HepG2 (cell line): ENCODE results near the gene CNPY4. TPM values are rescaled to one million over a fixed set of nuclear protein-coding genes. Genes with fewer than 3 reads are reported as not detected.

Experiments used
- AHR ChIP-seq: IDR thresholded peaks from 2 replicates; pipeline ENCODE4 v1.6.1; 2018; ENCODE audit warnings: missing genetic modification reagents, missing compliant biosample characterization
- ETV5 ChIP-seq: IDR thresholded peaks from 2 replicates; pipeline ENCODE4 v1.6.1; 2018; ENCODE audit warnings: missing biosample characterization, missing genetic modification reagents, inconsistent platforms, borderline replicate concordance
- HOXA5 ChIP-seq: sonication (generic); formaldehyde crosslinking; IDR thresholded peaks from 2 replicates; pipeline ENCODE4 v1.4.0; 2020; ENCODE audit warnings: missing genetic modification reagents
- KLF16 ChIP-seq, 2 experiments: sonication (generic) in 1 of 2; formaldehyde crosslinking in 1 of 2; IDR thresholded peaks; 2 replicates each; pipeline versions ENCODE4 v1.6.1 to v1.8.0; 2016 to 2023; ENCODE audit warnings: missing genetic modification reagents in 2 of 2, missing compliant biosample characterization in 1 of 2
- MEF2D ChIP-seq: sonication (generic); formaldehyde crosslinking; IDR thresholded peaks from 2 replicates; pipeline ENCODE4 v1.5.1; 2020; ENCODE audit warnings: mild to moderate bottlenecking, missing genetic modification reagents
- MLXIP ChIP-seq: sonication (generic); formaldehyde crosslinking; IDR thresholded peaks from 2 replicates; pipeline ENCODE4 v1.9.0; 2021; ENCODE audit warnings: missing genetic modification reagents, borderline replicate concordance
- PRDM10 ChIP-seq: sonication (generic); formaldehyde crosslinking; IDR thresholded peaks from 2 replicates; pipeline ENCODE4 v1.4.0; 2020; ENCODE audit warnings: low read depth, missing genetic modification reagents
- SNAI1 ChIP-seq: sonication (generic); formaldehyde crosslinking; IDR thresholded peaks from 2 replicates; pipeline ENCODE4 v1.5.0; 2020; ENCODE audit warnings: mild to moderate bottlenecking, missing genetic modification reagents, borderline replicate concordance
- ZBTB1 ChIP-seq: sonication (generic); formaldehyde crosslinking; IDR thresholded peaks from 2 replicates; pipeline ENCODE4 v1.4.0; 2020; ENCODE audit warnings: missing genetic modification reagents, borderline replicate concordance
- ZBTB2 ChIP-seq: sonication (generic); formaldehyde crosslinking; IDR thresholded peaks from 2 replicates; pipeline ENCODE4 v1.8.0; 2022; ENCODE audit warnings: low read depth, missing genetic modification reagents
- ZMYM4 ChIP-seq: sonication (generic); formaldehyde crosslinking; IDR thresholded peaks from 2 replicates; pipeline ENCODE4 v1.8.1; 2023; ENCODE audit warnings: mild to moderate bottlenecking, missing genetic modification reagents
- ZNF160 ChIP-seq: sonication (generic); formaldehyde crosslinking; IDR thresholded peaks from 2 replicates; pipeline ENCODE4 v1.8.0; 2022; ENCODE audit warnings: mild to moderate bottlenecking, inconsistent platforms, missing genetic modification reagents
- ZNF451 ChIP-seq: sonication (generic); formaldehyde crosslinking; IDR thresholded peaks from 2 replicates; pipeline ENCODE4 v1.5.0; 2020; ENCODE audit warnings: mild to moderate bottlenecking, missing genetic modification reagents
- ZNF546 ChIP-seq: sonication (generic); formaldehyde crosslinking; conservative IDR thresholded peaks from 2 replicates; pipeline ENCODE4 v1.8.1; 2023; ENCODE audit warnings: mild to moderate bottlenecking, missing genetic modification reagents
- ZNF746 ChIP-seq: sonication (generic); formaldehyde crosslinking; IDR thresholded peaks from 2 replicates; pipeline ENCODE4 v1.8.0; 2022; ENCODE audit warnings: mild to moderate bottlenecking, missing genetic modification reagents
- ZNF891 ChIP-seq: sonication (generic); formaldehyde crosslinking; IDR thresholded peaks from 2 replicates; pipeline ENCODE4 v1.5.0; 2020; ENCODE audit warnings: mild to moderate bottlenecking, missing genetic modification reagents
- ZXDC ChIP-seq: sonication (generic); formaldehyde crosslinking; IDR thresholded peaks from 2 replicates; pipeline ENCODE4 v1.5.0; 2020; ENCODE audit warnings: mild to moderate bottlenecking, missing genetic modification reagents
- polyA plus RNA-seq, 8 experiments: library from polyadenylated mRNA; depleted of rRNA in 3 of 8; stranded (reverse) in 7 of 8; unstranded in 1 of 8; fragments of >200 nt; fragmentation: Illumina TruSeq in 4 of 8; extraction: Trizol in 4 of 8; gene quantifications; 2 replicates each; pipeline versions ENCODE4 v1.2.1 to v1.2.3, GENCODE V29; 2011 to 2016; ENCODE audit warnings: low read depth in 4 of 8, missing spikeins in 1 of 8, mixed read lengths in 1 of 8; ENCODE audit not compliant: insufficient read depth in 1 of 8
- total RNA-seq, 5 experiments: library from RNA; depleted of rRNA; stranded (reverse); fragments of >200 nt; fragmentation: Illumina TruSeq; extraction: Trizol; gene quantifications; 2 replicates each; pipeline ENCODE4 v1.2.3, GENCODE V29; 2016; ENCODE audit warnings: low read depth in 1 of 5

CNPY4 gene
- total and polyA plus RNA-seq, 2 of the 13 experiments (the other 11 are each of a cell fraction or from before 2014, with no cell fraction given): 6.2 to 12.7 TPM

- TF ChIP-seq ZXDC (CRISPR knock-in tag) (no peak), ZBTB2 (CRISPR knock-in tag) (peak; percentile 61), KLF16 (CRISPR knock-in tag; IDR thresholded peaks at IDR 0.05) (peak in 1 of 2 experiments; percentile 51; a peak in 1 of 4 replicates), SNAI1 (CRISPR knock-in tag) (no peak), AHR (CRISPR knock-in tag) (0 out of 2 replicates have a peak, but pooled peaks have one; percentile 20), ZNF546 (CRISPR knock-in tag) (peak; percentile 66; the same call in 1 of the 2 replicates), ZBTB1 (CRISPR knock-in tag) (no peak), ZNF891 (CRISPR knock-in tag) (no peak), ETV5 (CRISPR knock-in tag) (peak; percentile 94), ZNF160 (CRISPR knock-in tag) (no peak), ZNF746 (CRISPR knock-in tag) (0 out of 2 replicates have a peak, but pooled peaks have one; percentile 40), MEF2D (CRISPR knock-in tag) (0 out of 2 replicates have a peak, but pooled peaks have one; percentile 11), MLXIP (CRISPR knock-in tag) (no peak), ZMYM4 (peak; percentile 89), ZNF451 (CRISPR knock-in tag) (no peak), PRDM10 (CRISPR knock-in tag) (peak; percentile 52; the same call in 1 of the 2 replicates), HOXA5 (peak; percentile 64; the same call in 1 of the 2 replicates)
Measured at GRCh38 chr7:100148559-100149328, 29.3 kb downstream of the CNPY4 start, which contains the start of gene LAMTOR4 (continued).
